ENCODE data around the gene NEUROD2.

Gene NEUROD2

GRCh38 chr17:39643271-39643670 is 35.6 kb upstream of the NEUROD2 start:
- Histone ChIP-seq H2AFZ (ENCODE audit: low read length) (no peak overlapping the region), H3K9ac (ENCODE audit: low read length) (no peak overlapping the region), H3K27me3 (replicated peaks; ENCODE audit: insufficient read depth, low read length) (no peaks in the 10 kb centered on the region), H3K4me3 (ENCODE audit: low read length) (no peak overlapping the region), H3K36me3 (replicated peaks; ENCODE audit: insufficient read depth, low read length) (no peaks in the 10 kb centered on the region), H3K4me2 (ENCODE audit: low read depth, low read length) (no peak overlapping the region), H3F3A (ENCODE audit: insufficient read depth, low read length) (no peaks in the 10 kb centered on the region), H3K9me3 (replicated peaks; ENCODE audit: insufficient read depth, low read length) (no peaks in the 10 kb centered on the region), H4K20me1 (ENCODE audit: insufficient read depth, low read length) (peaks cover 10% of the 10 kb centered on the region; the same call in 1 of the 2 replicates), H3K27ac (ENCODE audit: low read length) (no peak overlapping the region), H3K4me1 (ENCODE audit: low read length) (peaks cover 3% of the 10 kb centered on the region), H3K79me2 (ENCODE audit: low read length) (peaks cover 79% of the 10 kb centered on the region), H3K9me2 (replicated peaks; ENCODE audit: insufficient read depth, low read length) (no peaks in the 10 kb centered on the region)
- TF ChIP-seq CTCF (IDR thresholded peaks at IDR 0.05; ENCODE audit: low read length) = no peak
- no peak for TF ChIP-seq EZH2phosphoT487 (IDR thresholded peaks at IDR 0.05; ENCODE audit: low read length)
- no peak for TF ChIP-seq EZH2 (optimal IDR thresholded peaks at IDR 0.05; ENCODE audit: low read depth, low read length)
- DNase-seq = no peak

- no peak for DNase-seq
- no peak overlapping the region for H3K4me2 ChIP-seq (ENCODE audit: low read depth, low read length)
- no peak overlapping the region for H3K4me3 ChIP-seq (ENCODE audit: low read length)
- no peak for TF ChIP-seq EZH2phosphoT487 (IDR thresholded peaks at IDR 0.05; ENCODE audit: low read length)
- TF ChIP-seq EZH2 (optimal IDR thresholded peaks at IDR 0.05; ENCODE audit: low read depth, low read length) = no peak
- TF ChIP-seq CTCF (IDR thresholded peaks at IDR 0.05; ENCODE audit: low read length) = no peak
- H3K27me3 ChIP-seq (replicated peaks; ENCODE audit: insufficient read depth, low read length) = no peaks in the 10 kb centered on the region
- no peaks in the 10 kb centered on the region for H3K9me3 ChIP-seq (replicated peaks; ENCODE audit: insufficient read depth, low read length)
- no peak overlapping the region for H3K9ac ChIP-seq (ENCODE audit: low read length)
- no peaks in the 10 kb centered on the region for H3F3A ChIP-seq (ENCODE audit: insufficient read depth, low read length)
- H3K36me3 ChIP-seq (replicated peaks; ENCODE audit: insufficient read depth, low read length) = no peaks in the 10 kb centered on the region
- H4K20me1 ChIP-seq (ENCODE audit: insufficient read depth, low read length) = peaks cover 10% of the 10 kb centered on the region; the same call in 1 of the 2 replicates
- no peak overlapping the region for H2AFZ ChIP-seq (ENCODE audit: low read length)
- H3K4me1 ChIP-seq (ENCODE audit: low read length) = peaks cover 9% of the 10 kb centered on the region
- H3K79me2 ChIP-seq (ENCODE audit: low read length) = peaks cover 85% of the 10 kb centered on the region
- no peak overlapping the region for H3K27ac ChIP-seq (ENCODE audit: low read length)
- no peaks in the 10 kb centered on the region for H3K9me2 ChIP-seq (replicated peaks; ENCODE audit: insufficient read depth, low read length)
Observed at GRCh38 chr17:39642291-39643074, 34.8 kb upstream of the NEUROD2 start.

- Histone ChIP-seq H3K36me3 (replicated peaks; ENCODE audit: insufficient read depth, low read length) (no peaks in the 10 kb centered on the region), H3F3A (ENCODE audit: insufficient read depth, low read length) (no peaks in the 10 kb centered on the region), H3K4me2 (ENCODE audit: low read depth, low read length) (no peak overlapping the region), H3K9me2 (replicated peaks; ENCODE audit: insufficient read depth, low read length) (no peaks in the 10 kb centered on the region), H3K9me3 (replicated peaks; ENCODE audit: insufficient read depth, low read length) (no peaks in the 10 kb centered on the region), H3K4me3 (ENCODE audit: low read length) (no peak overlapping the region), H4K20me1 (ENCODE audit: insufficient read depth, low read length) (peaks cover 10% of the 10 kb centered on the region; the same call in 1 of the 2 replicates), H3K27me3 (replicated peaks; ENCODE audit: insufficient read depth, low read length) (no peaks in the 10 kb centered on the region), H3K27ac (ENCODE audit: low read length) (no peak overlapping the region), H3K9ac (ENCODE audit: low read length) (no peak overlapping the region), H2AFZ (ENCODE audit: low read length) (no peak overlapping the region), H3K79me2 (ENCODE audit: low read length) (peaks cover 85% of the 10 kb centered on the region), H3K4me1 (ENCODE audit: low read length) (peaks cover 9% of the 10 kb centered on the region)
- TF ChIP-seq EZH2 (optimal IDR thresholded peaks at IDR 0.05; ENCODE audit: low read depth, low read length) = no peak
- TF ChIP-seq EZH2phosphoT487 (IDR thresholded peaks at IDR 0.05; ENCODE audit: low read length) = no peak
- TF ChIP-seq CTCF (IDR thresholded peaks at IDR 0.05; ENCODE audit: low read length) = no peak
- no peak for DNase-seq
Observed at GRCh38 chr17:39641883-39642282, 34.2 kb upstream of the NEUROD2 start.

Measured in MM.1S (cell line).